HS-27A (cell line): ENCODE measurements around the gene WWOX.
A peak's percentile ranks its signal among the peaks of the same experiment; 100 is the strongest.
"Not testable (repeated sequence)": the region's sequence is repeated elsewhere in the genome, so short reads cannot be mapped to it uniquely, and the experiment has no call there.

Experiments
- DNase-seq: peaks from one replicate; pipeline ENCODE4 v3.0.0-alpha.2; 2012; ENCODE audit warnings: low read depth, missing footprints

The WWOX gene

GRCh38 chr16:78099271-78100111 is at the start of gene WWOX:
WWOX (plus strand) TSS chr16:78099654.
- DNase-seq = peak; percentile 82

GRCh38 chr16:78050734-78051400 is 48.6 kb upstream of the WWOX start:
- no peak for DNase-seq

DNA sequence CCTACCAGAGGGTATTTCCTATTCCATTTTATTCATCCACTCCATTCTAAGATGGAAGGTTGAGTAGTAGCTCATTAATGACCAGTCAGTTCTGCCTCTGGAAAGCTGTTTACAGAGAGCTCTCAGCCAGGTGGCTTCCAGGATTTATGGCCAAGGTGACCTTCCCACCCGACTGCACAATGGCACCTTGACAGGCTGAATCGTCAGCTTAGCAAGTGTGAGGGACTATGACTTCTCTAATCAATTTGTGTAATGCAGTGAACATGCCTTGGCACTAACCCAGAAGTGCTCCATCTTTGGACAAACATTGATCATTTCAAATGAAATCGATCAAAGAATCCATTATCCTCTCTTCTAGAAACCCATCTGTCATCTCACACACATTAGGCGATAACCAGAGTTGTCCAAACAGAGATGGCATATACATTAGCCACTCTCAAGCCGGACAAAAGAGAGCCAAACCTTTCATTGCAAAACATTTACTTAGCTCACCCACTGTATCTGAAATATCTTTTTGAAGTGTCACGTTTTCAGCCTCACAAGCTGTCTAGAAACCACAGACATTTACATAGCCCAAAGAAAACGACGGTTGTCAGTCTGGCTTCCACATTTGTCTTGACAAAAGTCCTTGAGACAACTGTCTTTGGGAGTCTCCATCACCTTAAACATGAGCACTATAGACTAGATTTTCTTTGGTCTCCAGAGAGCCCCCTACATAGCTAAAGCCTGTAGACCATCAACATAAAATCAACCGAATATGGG is 41.5 kb upstream of the WWOX start:
- DNase-seq = no peak

DNA sequence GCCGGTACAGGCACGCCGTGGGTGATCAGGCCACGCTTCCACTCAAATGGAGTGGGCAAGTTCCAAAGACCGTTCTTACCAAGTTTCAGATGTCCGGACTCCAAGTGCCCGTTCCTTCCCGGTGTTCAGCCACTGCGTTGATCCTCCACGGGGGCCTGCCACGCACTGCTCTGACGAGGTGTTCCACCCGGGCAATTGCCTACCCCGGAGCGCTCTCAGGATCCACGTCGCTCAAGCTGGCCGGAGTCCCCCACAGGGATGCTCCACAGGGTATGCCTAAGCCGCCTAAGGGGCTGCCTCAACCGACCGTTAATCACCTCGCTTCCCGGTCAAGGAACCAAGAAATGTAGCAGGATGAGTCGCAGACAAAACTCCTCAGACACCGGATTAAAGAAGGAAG is 39.6 kb upstream of the WWOX start:
- DNase-seq = not testable (repeated sequence)

DNA sequence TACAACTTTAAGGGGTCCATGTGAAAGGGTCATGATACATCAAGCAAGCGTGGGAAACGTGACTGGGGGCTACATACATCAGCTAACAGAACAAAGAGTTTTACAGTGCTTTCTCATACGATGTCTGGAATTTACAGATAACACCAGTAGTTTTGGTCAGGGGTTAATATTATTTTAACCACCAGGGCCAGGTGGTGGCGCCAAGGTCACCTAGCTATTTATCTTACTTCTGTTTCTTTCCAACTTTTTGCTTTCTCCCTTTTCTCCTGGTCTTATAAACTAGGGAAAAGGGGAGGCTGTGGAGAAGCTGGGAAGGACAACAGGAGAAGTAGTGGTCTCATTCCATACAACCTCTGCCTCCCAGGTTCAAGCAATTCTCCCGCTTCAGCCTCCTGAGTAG is 39.2 kb upstream of the WWOX start:
- DNase-seq = no peak

- no peak for DNase-seq
These were observed 38.6 kb upstream of the WWOX start for GRCh38 chr16:78060809-78061208.

DNA sequence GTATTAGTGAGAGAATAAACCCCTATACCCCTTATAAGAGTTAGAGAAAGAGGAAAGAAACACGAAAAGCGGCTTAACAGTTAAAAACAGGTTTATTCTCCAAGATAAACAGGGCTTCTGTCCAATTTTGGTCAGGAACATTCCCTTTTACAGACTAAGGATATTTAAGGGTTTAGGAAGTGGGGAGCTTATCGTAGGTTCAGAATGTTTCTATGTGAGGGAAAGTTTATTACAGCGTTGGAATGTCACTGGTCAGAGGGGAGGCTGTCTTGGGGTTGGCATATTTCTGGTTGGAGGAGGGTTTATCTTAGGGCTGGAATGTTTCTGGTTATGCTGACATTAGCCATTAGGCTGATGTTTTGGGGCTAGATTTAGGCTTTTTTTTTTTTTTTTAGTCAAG is 34.1 kb upstream of the WWOX start:
- DNase-seq = no peak

DNA sequence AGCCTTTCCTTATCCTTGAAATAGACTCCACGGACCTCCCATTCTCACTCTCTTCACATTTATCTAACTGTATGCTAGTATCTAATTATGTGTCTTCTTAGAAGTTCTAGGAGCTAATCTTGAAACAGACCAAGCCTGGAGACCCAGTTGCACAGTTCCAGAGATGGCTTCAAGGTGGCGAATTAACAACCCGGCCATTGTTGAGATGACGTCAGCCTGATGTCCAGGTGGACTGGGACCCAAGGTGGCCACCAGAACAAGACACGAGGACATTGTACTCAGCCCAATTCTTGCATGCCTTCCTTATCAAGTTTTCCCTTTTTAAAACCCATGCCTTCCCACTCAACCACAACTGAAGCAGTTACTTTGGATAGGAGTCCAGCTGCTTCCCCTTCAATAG is 29.5 kb upstream of the WWOX start:
- DNase-seq = no peak

DNA sequence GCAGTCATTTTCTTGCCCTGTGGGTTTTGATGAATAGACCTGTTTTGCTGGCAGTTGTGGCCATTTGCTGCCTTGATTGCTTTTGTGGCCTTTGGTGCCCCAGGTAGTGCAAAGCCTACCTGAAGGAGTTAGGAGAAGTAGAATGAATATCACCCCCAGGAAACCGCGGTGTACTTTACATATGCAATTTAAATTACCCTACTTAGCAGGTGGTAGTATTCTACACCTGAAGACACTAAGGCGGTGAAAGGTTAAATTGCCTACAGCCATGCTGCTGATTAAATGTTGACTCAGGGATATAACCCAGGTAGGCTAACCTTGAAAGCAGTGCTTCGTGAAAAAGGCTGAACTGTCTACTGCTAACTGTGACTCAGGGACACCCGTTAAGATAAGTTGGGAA is 27.2 kb upstream of the WWOX start:
- no peak for DNase-seq

DNA sequence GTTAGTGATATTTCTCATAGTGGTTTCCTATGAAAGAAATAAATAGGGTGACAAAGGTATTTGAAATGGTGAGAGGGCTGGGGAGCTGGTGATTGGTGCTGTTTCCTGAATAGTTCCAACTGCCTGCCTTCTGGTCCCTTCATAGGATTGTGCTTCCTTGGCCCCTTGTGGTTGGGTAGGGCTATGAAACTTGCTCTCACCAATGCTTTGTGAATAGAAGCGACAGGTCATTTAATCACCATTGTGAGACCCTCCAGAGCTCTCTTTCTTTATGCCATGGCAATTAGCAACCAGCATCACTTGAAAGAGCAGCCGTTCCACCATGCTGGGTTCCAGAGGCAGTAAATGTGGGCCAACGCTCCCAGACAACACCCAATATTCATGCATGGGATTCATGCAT is 23.7 kb upstream of the WWOX start:
- DNase-seq = no peak

- DNase-seq = no peak
These were observed 18.1 kb upstream of the WWOX start for GRCh38 chr16:78081341-78081740.

DNA sequence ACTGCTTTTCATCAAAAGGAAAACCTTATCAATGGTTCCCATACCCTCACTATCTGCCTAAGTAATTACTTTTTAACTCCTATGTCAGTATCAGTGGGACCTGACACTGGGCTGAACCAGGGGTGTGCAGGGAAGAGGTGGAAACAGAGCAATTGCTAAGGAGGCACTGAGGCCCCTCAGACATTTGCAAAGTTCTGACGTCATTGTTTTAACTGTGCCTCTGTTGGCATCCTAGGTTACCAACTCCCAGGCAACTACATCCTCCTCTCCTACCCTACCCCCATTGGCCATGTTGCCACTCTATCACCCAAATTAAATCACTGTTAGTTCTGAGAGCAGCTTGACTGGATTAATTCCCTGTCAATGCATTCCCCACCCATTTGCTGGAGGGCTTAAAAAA is 8.0 kb upstream of the WWOX start:
- DNase-seq = no peak

DNA sequence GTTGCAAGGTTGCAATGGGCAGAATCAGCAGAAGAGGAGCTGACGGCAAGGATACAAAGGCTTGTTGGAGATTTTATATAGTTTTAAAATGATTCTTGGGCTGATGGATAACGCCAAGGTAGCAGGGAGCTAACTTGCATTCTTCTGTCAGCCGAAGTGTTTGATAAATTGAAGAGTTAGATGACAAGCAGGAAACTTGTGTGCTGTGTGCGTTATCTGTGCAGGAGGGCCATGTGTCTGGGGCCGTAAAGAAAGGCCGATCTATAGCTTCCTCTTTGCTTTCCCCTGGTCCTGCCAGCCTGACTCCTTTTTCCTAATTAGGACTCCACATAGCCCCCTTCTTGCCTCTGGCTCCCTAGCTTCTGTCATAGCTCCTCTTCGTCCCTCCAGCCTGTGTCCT is 6.7 kb upstream of the WWOX start:
- no peak for DNase-seq

- DNase-seq = no peak
These were observed 5.3 kb upstream of the WWOX start for GRCh38 chr16:78094166-78094565.

DNA sequence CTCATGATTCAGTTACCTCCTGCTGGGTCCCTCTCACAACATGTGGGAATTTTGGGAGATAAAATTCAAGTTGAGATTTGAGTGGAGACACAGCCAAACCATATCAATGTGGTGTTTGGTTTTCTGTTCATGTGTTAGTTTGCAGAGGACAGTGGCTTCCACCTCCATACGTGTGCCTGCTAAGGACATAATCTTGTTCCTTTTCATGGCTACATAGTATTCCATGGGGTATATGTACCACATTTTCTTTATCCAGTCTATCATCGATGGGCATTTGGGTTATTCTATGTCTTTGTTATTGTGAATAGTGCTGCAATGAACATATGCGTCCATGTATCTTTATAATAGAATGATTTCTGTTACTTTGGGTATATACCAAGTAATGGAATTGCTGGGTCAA is 4.5 kb upstream of the WWOX start:
- no peak for DNase-seq

DNA sequence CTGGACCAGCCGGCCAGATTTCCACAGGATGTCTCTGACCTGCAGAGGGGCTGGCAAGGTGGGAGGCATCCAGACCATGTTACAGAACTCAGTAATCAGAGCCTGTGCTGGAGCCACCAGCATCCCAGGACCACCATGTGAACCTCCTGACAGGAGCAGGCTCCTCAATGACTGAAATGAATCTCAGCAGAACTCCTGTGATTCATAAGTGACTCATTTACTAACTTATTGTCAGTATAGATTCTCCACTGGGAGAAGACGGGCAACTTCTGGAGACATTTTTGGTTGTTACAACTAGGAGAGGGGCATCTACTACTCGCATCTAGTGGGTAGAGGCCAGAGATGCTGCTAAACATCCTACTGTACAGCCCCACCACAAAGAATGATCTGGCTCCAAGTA is 3.1 kb upstream of the WWOX start:
- no peak for DNase-seq

GRCh38 chr16:78097548-78097947 is 1.9 kb upstream of the WWOX start:
- DNase-seq = no peak

DNA sequence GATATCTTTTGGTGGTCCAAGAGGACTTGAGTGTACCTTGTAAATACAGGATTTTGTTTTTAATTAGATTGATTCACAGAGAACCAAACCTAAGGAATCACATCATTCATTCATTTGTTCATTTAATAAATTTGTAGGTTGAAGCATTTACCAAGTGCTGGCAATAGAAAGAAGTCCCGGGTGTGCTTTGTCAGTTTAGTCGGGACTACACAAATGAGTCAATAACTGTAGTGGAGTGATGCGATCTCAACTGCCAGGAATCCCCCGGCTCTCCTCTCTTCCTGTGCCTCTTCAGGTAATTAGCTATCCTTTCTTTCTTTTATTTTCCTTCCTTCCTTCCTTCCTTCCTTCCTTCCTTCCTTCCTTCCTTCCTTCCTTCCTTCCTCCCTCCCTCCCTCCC is 1.4 kb upstream of the WWOX start:
- DNase-seq = no peak

DNA sequence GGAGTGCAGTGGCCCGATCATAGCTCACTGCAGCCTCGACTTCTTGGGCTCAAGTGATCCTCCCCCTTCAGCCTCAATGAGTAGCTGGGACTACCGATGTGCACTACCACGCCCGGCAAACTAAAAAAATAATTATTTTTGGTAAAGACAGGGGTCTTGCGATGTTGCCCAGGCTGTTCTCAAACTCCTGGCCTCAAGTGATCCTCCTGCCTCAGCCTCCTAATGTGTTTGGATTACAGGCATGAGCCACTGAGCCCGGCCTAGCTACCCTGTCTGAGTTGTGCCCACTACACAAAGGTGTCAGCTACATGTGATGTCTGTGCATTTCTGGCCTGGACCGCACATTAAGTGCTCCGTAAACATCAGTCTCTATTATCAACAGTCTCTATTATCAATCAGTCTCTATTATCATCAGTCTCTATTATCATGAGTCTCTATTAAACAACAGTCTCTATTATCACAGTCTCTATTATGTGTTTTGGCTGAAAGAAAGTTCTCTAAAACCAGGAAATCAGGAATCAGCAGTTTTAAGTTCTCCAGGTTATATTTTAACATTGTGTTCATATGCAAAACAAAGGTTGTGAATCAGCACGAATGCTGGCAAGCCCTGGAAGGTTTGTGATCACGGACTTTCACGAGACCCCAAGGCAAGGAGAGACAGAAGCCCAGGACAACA is 721 bp upstream of the WWOX start:
- DNase-seq = no peak

- DNase-seq = no peak
These were observed 636 bp downstream of the WWOX start for GRCh38 chr16:78100112-78100467.

GRCh38 chr16:78102122-78102660 is 2.7 kb downstream of the WWOX start:
- no peak for DNase-seq

- no peak for DNase-seq
These were observed 3.4 kb downstream of the WWOX start for GRCh38 chr16:78102865-78103264.
